ENCODE measurements around the gene ABCA2. TPM values are rescaled to one million over a fixed set of nuclear protein-coding genes. Genes with fewer than 3 reads are reported as not detected.
"Not testable (repeated sequence)": the region's sequence is repeated elsewhere in the genome, so short reads cannot be mapped to it uniquely, and the experiment has no call there.

The ABCA2 gene
- polyA plus RNA-seq, 1 of the 3 experiments (the other 2 are of a cell fraction), result 34.7 TPM

- POLR2A ChIA-PET, result not testable (repeated sequence)
Measured at GRCh38 chr9:137062798-137063197, 34.8 kb upstream of the ABCA2 start.

GRCh38 chr9:137062384-137062783 lies 34.3 kb upstream of the ABCA2 start:
- POLR2A ChIA-PET, result no interaction called here
- no peak overlapping the region for H3K9ac ChIP-seq
- H3K79me2 ChIP-seq (ENCODE audit: insufficient read depth), result no peaks in the 10 kb centered on the region
- no peaks in the 10 kb centered on the region for H3K9me3 ChIP-seq
- H2AFZ ChIP-seq (ENCODE audit: low read depth), result no peak overlapping the region
- 88% methylated on average over 10 of the region's 15 CpGs for WGBS (ENCODE audit: low lambda C conversion rate)
- no peak overlapping the region for H3K4me3 ChIP-seq (ENCODE audit: low read depth in 2 of 2, low read length in 1 of 2)
- no peaks in the 10 kb centered on the region for H3K36me3 ChIP-seq (replicated peaks in 1 of 2; ENCODE audit: control insufficient read depth in 1 of 2, insufficient read depth in 2 of 2, low read length in 1 of 2)
- 0 out of 2 replicates have a peak, but pooled peaks cover 5% of the 10 kb centered on the region for H4K20me1 ChIP-seq (ENCODE audit: insufficient read depth)
- no peak overlapping the region for H3K4me2 ChIP-seq
- no peak overlapping the region for H3K27ac ChIP-seq (ENCODE audit: low read depth in 2 of 2, low read length in 1 of 2)
- DNase-seq, result no peak
- no peaks in the 10 kb centered on the region for H3K9me2 ChIP-seq
- H3K4me1 ChIP-seq (ENCODE audit: control insufficient read depth in 1 of 2, insufficient read depth in 2 of 2, low read depth in 1 of 2, low read length in 1 of 2), result peaks cover 0 to 5% of the 10 kb centered on the region in 2 experiments; a peak in 2 of 4 replicates
- TF ChIP-seq REST (IDR thresholded peaks at IDR 0.05; ENCODE audit: low read depth, low read length) (no peak), FOXJ3 (CRISPR knock-in tag; IDR thresholded peaks at IDR 0.05) (no peak), SMC3 (IDR thresholded peaks at IDR 0.05; ENCODE audit: low read depth, low read length) (no peak), NFIC (IDR thresholded peaks at IDR 0.05; ENCODE audit: borderline replicate concordance) (no peak), GABPA (IDR thresholded peaks at IDR 0.05; ENCODE audit: low read depth) (no peak), TEAD4 (IDR thresholded peaks at IDR 0.05; ENCODE audit: borderline replicate concordance, insufficient read depth) (no peak), RXRA (IDR thresholded peaks at IDR 0.05; ENCODE audit: borderline replicate concordance, low read depth) (no peak), RCOR1 (IDR thresholded peaks at IDR 0.05; ENCODE audit: low read length) (no peak), ELF1 (IDR thresholded peaks at IDR 0.05) (no peak), MXI1 (IDR thresholded peaks at IDR 0.05; ENCODE audit: low read depth, low read length) (no peak), IRF3 (IDR thresholded peaks at IDR 0.05; ENCODE audit: low read depth, low read length) (no peak), JUND (IDR thresholded peaks at IDR 0.05) (no peak), USF1 (IDR thresholded peaks at IDR 0.05; ENCODE audit: borderline replicate concordance, low read depth) (no peak), NRF1 (IDR thresholded peaks at IDR 0.05; ENCODE audit: low read depth, low read length) (no peak), RFX5 (IDR thresholded peaks at IDR 0.05; ENCODE audit: low read length) (no peak), USF2 (IDR thresholded peaks at IDR 0.05; ENCODE audit: borderline replicate concordance, low read depth, low read length) (no peak)
- no peaks in the 10 kb centered on the region for H3F3A ChIP-seq (replicated peaks; ENCODE audit: insufficient read depth)
- no peaks in the 10 kb centered on the region for H3K27me3 ChIP-seq (ENCODE audit: insufficient read depth)
- CTCF ChIA-PET, result interaction anchor here (10.9 to 16.8 kb wide), 2 partner anchors 12 to 26 kb away, joined by 92 to 803 read pairs; partner anchors contain the start of genes ENTPD2 and NPDC1

More at GRCh38 chr9:137062798-137063197, 34.8 kb upstream of the ABCA2 start:
- not testable (repeated sequence) for H2AFZ ChIP-seq (ENCODE audit: low read depth); H3F3A ChIP-seq (replicated peaks; ENCODE audit: insufficient read depth); H3K4me3 ChIP-seq (ENCODE audit: low read depth in 2 of 2, low read length in 1 of 2); H3K9me3 ChIP-seq; H3K79me2 ChIP-seq (ENCODE audit: insufficient read depth); H3K27ac ChIP-seq (ENCODE audit: low read depth in 2 of 2, low read length in 1 of 2); H3K9ac ChIP-seq; H3K9me2 ChIP-seq; H4K20me1 ChIP-seq (ENCODE audit: insufficient read depth); H3K36me3 ChIP-seq (replicated peaks in 1 of 2; ENCODE audit: control insufficient read depth in 1 of 2, insufficient read depth in 2 of 2, low read length in 1 of 2); H3K27me3 ChIP-seq (ENCODE audit: insufficient read depth); H3K4me1 ChIP-seq (ENCODE audit: control insufficient read depth in 1 of 2, insufficient read depth in 2 of 2, low read depth in 1 of 2, low read length in 1 of 2); DNase-seq; H3K4me2 ChIP-seq
- WGBS (ENCODE audit: low lambda C conversion rate), result 100% methylated on average over 1 of the region's 9 CpGs
- CTCF ChIA-PET, result interaction anchor here (1.3 to 16.8 kb wide), 5 partner anchors 13 to 34 kb away, joined by 9 to 803 read pairs (median 92); partner anchors contain the start of genes ABCA2, ENTPD2, FUT7 and MAN1B1

All from SK-N-SH (cell line).